Transverse colon (tissue), 4 donors: ENCODE results near the gene TMEM220.

Source experiments
- EP300 ChIP-seq: sonication (generic); formaldehyde crosslinking; IDR thresholded peaks from one replicate; pipeline ENCODE4 v1.6.1; 2017; ENCODE audit warnings: antibody characterized with exemption, low read depth
- POLR2A ChIP-seq: fragments of 450-650 bp; IDR thresholded peaks from one replicate; pipeline ENCODE4 v1.6.1; 2016; ENCODE audit warnings: antibody characterized with exemption, mild to moderate bottlenecking, moderate library complexity
- POLR2AphosphoS5 ChIP-seq, 3 donors: sonication (generic); formaldehyde crosslinking; IDR thresholded peaks; one replicate each; pipeline ENCODE4 v1.6.1; 2016; ENCODE audit warnings: antibody characterized with exemption in 3 of 3
- TF ChIP-seq, protein P1 (sequence below), 5 experiments: fragments of 200-600 bp in 3 of 5; fragments of 450-650 bp in 2 of 5; sonication (generic) in 3 of 5; IDR thresholded peaks; 1 replicate in 2 of 5; 2 replicates in 3 of 5; pipeline ENCODE4 v1.5.1; 2016 to 2017; ENCODE audit warnings: antibody characterized with exemption in 5 of 5, inconsistent platforms in 3 of 5, mild to moderate bottlenecking in 2 of 5, moderate library complexity in 1 of 5

DNA sequence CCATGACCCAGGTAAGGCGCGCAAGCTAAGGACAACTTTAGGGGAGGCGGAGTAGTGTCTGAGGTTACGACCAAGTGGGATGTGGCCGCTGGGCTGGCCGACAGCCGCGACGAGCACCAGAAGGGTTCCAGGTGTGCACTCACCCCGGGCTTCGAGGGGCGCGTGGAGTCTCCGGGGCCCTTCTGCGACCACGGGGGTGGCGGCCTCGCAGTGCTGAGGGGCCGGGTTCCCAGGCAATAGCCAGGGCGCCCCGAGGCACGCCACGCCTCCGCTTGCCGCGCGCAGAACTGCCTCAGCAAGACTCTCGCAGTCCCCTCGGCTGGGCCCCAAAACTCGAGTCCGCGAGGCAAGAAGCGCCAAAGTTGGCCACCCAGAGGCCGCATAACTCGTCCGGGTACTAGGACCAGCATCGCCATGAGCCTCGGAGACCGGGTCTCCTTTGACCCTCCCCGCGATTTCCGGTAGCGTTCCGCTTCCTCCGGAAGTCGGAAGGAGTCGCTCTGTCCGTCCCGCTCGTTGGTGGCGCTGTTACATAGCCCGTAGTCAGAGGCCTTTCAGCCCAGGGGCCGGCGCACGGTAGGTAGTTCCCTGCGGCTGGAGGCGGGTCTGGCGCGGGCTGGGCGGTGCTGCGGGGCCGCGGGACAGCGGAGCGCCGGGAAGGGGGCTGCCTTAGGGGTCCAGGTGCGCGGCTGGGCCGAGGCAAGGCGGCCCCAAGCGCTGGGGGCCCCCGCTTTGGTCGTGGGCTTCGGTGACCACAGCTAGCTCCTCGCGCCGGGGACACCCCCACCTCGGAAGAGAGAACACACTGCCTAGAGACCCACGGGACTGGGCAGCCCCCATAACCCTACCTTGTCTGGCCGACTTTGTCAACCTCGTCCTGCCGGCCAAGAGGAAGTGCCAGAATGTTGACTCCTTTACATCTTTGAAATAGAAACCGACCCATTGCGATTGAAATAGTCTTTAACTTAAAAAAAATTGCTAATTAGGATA lies 32.4 kb downstream of the TMEM220 start, which contains the start of the genes ADPRM and SCO1:
- TF ChIP-seq, protein P1, sequence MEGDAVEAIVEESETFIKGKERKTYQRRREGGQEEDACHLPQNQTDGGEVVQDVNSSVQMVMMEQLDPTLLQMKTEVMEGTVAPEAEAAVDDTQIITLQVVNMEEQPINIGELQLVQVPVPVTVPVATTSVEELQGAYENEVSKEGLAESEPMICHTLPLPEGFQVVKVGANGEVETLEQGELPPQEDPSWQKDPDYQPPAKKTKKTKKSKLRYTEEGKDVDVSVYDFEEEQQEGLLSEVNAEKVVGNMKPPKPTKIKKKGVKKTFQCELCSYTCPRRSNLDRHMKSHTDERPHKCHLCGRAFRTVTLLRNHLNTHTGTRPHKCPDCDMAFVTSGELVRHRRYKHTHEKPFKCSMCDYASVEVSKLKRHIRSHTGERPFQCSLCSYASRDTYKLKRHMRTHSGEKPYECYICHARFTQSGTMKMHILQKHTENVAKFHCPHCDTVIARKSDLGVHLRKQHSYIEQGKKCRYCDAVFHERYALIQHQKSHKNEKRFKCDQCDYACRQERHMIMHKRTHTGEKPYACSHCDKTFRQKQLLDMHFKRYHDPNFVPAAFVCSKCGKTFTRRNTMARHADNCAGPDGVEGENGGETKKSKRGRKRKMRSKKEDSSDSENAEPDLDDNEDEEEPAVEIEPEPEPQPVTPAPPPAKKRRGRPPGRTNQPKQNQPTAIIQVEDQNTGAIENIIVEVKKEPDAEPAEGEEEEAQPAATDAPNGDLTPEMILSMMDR (IDR thresholded peaks at IDR 0.05) = peak in 4 of 5 experiments; percentile 32 to 59 (median 44)
- TF ChIP-seq EP300 (no peak), POLR2AphosphoS5 (IDR thresholded peaks at IDR 0.05) (peak; percentile 96 to 98 (median 97)), POLR2A (peak; percentile 93)
